Esophagus (tissue), 2 donors: ENCODE measurements around the gene SLC39A7. TPM values are rescaled to one million over a fixed set of nuclear protein-coding genes. Genes with fewer than 3 reads are reported as not detected.
"Not testable (repeated sequence)": the region's sequence is repeated elsewhere in the genome, so short reads cannot be mapped to it uniquely, and the experiment has no call there.

Source experiments
- H3K27ac ChIP-seq, 2 donors: one replicate each; pipeline ENCODE4 v1.5.1; 2013; ENCODE audit warnings: low read depth in 2 of 2, mild to moderate bottlenecking in 2 of 2, inconsistent platforms in 1 of 2, low read length in 1 of 2, moderate library complexity in 1 of 2
- H3K27me3 ChIP-seq, 2 donors: one replicate each; pipeline ENCODE4 v1.6.1; 2013; ENCODE audit warnings: low read length in 2 of 2, control low read depth in 1 of 2, mild to moderate bottlenecking in 1 of 2; ENCODE audit not compliant: insufficient read depth in 2 of 2, control insufficient read depth in 1 of 2
- H3K36me3 ChIP-seq, 2 donors: one replicate each; pipeline ENCODE4 v1.6.1; 2013; ENCODE audit warnings: low read length in 1 of 2; ENCODE audit not compliant: control insufficient read depth in 2 of 2, insufficient read depth in 2 of 2
- H3K4me1 ChIP-seq, 2 donors: one replicate each; pipeline ENCODE4 v1.6.1; 2013; ENCODE audit warnings: low read length in 1 of 2; ENCODE audit not compliant: control insufficient read depth in 2 of 2, insufficient read depth in 2 of 2
- H3K4me3 ChIP-seq, 2 donors: one replicate each; pipeline ENCODE4 v1.5.1; 2013; ENCODE audit warnings: low read length in 2 of 2, mild to moderate bottlenecking in 2 of 2, low read depth in 1 of 2, moderate library complexity in 1 of 2
- H3K9me3 ChIP-seq, 2 donors: one replicate each; pipeline ENCODE4 v1.6.1; 2013; ENCODE audit warnings: mild to moderate bottlenecking in 2 of 2, low read depth in 1 of 2, low read length in 1 of 2, moderate library complexity in 1 of 2; ENCODE audit not compliant: control insufficient read depth in 2 of 2, insufficient read depth in 1 of 2
- WGBS, 2 donors: extraction: QIAGEN DNeasy Blood & Tissue Kit; methylation state at CpG; one replicate each; pipeline ENCODE4 v1.1.7; 2013; 5-methylcytosine and 5-hydroxymethylcytosine counted together
- polyA plus RNA-seq, 2 donors: library from polyadenylated mRNA; stranded (reverse); fragments of 200-250 nt; gene quantifications; one replicate each; pipeline ENCODE4 v1.2.3, GENCODE V29; 2013
- donor health status: healthy with polysubstance abuse.
- donor health status: Bipolar disorder and iron deficiency.

The SLC39A7 gene
- polyA plus RNA-seq, 2 donors, result 22.8 to 57.3 TPM

DNA sequence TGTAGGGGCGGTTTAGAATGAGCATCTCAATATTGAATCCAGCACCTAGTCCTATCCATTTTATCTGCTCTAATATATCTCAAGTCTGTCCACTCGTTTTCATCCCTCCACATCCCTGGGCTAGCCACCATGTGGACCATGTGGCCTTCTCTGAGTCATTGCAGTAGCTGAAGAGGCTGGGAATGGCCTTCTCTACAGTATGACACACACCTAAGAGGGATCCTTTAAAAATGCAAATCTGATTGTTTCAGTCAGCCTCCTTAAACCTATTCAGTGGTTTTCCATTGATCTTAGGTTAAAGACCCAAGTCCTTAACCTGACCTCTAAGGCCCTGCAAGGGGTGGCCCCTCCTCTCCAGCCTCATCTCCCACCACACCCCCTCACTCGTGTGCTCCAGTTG, 17.0 kb downstream of the SLC39A7 start:
- WGBS, 2 donors, result 69 to 72% methylated on average over 3 of the region's 3 CpGs
- no peaks in the 10 kb centered on the region for H3K36me3 ChIP-seq
- no peak overlapping the region for H3K4me3 ChIP-seq

DNA sequence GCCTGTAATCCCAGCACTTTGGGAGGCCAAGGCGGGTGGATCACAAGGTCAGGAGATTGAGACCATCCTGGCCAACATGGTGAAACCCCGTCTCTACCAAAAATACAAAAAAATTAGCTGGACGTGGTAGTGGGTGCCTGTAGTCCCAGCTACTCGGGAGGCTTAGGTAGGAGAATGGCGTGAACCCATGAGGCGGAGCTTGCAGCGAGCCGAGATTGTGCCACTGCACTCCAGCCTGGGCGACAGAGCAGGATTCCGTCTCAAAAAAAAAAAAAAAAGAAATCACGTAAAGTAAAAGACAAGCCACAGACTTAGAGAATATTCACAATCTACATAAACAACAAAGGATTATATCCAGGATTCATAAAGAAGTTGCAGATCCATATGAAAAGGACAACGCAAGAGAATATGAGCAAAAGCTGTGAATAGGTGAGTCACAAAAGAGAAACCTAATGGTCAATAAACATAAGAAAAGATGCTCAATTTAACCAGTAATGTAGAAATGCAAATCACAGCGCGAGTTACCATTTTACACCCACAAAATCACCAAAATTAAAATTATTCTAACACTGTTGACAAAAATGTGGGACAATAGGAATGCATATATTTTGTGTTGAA, 25.9 kb downstream of the SLC39A7 start:
- H3K9me3 ChIP-seq, H3K27me3 ChIP-seq, H3K4me1 ChIP-seq, H3K4me3 ChIP-seq, H3K27ac ChIP-seq, H3K36me3 ChIP-seq: not testable (repeated sequence)
- 49 to 50% methylated on average over 14 of the region's 14 CpGs for WGBS, 2 donors

More for the DNA sequence above, 17.0 kb downstream of the SLC39A7 start:
- no peaks in the 10 kb centered on the region for H3K9me3 ChIP-seq
- peaks cover 0 to 6% of the 10 kb centered on the region in 2 donors for H3K4me1 ChIP-seq
- H3K27me3 ChIP-seq, result no peaks in the 10 kb centered on the region
- no peak overlapping the region for H3K27ac ChIP-seq

DNA sequence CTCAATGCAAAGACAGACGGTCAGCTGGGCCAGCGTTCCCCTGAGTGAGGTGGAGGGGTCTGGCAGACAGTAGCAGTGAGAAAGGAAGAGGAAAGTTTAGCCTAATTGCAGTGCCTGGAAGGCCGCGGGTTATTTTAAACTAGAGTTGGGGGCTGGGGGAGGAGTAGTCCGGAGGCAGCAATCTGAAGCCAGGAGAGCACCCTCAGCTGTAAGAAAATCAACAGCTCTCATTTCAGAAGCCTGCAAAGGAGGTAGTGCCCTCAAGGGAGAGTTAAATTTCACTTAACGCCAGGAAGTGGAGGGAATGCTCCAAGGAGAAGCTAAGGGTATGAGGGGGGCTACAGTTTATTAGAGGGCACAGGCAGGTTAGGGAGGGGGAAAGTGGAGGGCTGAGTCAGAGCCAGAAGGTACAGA, 34.6 kb downstream of the SLC39A7 start:
- 24 to 31% methylated on average over 6 of the region's 6 CpGs for WGBS, 2 donors
- peaks cover 0 to 2% of the 10 kb centered on the region in 2 donors for H3K27me3 ChIP-seq

DNA sequence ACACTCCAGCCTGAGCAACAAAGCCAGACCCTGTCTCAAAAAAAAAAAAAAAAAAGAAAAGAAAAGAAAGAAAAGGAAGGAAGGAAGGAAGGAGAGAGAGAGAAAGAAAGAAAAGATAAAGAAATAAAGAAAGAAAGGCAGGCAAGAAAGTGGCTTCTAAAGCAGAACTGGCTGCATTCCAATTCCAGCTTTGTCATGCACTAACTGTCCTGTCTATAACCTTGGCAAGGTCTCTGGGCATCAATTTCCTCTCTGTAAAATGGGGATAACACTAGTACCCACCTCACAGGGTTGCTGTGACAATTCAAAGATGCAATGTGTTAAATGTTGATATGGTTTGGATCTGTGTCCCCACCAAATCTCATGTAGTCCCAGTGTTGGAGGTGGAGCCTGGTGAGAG, 35.7 kb downstream of the SLC39A7 start:
- Histone ChIP-seq H3K4me3 (no peak overlapping the region), H3K4me1 (no peaks in the 10 kb centered on the region), H3K36me3 (no peaks in the 10 kb centered on the region), H3K9me3 (peaks cover 0 to 3% of the 10 kb centered on the region in 2 donors), H3K27ac (no peak overlapping the region), H3K27me3 (no peaks in the 10 kb centered on the region)

More for the DNA sequence above, 34.6 kb downstream of the SLC39A7 start:
- Histone ChIP-seq H3K27ac (no peak overlapping the region), H3K4me1 (no peaks in the 10 kb centered on the region), H3K9me3 (peaks cover 0 to 3% of the 10 kb centered on the region in 2 donors), H3K36me3 (no peaks in the 10 kb centered on the region), H3K4me3 (no peak overlapping the region)

DNA sequence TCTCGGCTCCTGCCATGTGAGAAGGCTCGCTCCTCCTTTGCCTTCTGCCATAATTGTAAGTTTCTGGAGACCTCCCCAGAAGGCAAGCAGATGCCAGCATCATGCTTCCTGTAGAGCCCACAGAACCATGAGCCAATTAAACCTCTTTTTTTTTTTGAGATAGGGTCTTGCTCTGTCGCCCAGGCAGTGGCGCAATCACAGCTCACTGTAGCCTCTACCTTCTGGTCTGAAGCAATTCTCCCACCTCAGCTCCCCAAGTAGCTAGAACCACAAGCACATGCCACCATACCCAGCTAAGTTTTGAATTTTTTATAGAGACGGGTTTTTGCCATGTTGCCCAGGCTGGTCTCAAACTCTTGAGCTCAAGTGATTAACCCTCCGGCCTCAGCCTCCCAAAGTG, 36.2 kb downstream of the SLC39A7 start:
- H3K36me3 ChIP-seq, result no peaks in the 10 kb centered on the region
- no peaks in the 10 kb centered on the region for H3K27me3 ChIP-seq
- H3K4me1 ChIP-seq, result no peaks in the 10 kb centered on the region
- 86 to 92% methylated on average over 6 of the region's 6 CpGs for WGBS, 2 donors
- no peak overlapping the region for H3K27ac ChIP-seq
- no peak overlapping the region for H3K4me3 ChIP-seq
- peaks cover 0 to 3% of the 10 kb centered on the region in 2 donors for H3K9me3 ChIP-seq

DNA sequence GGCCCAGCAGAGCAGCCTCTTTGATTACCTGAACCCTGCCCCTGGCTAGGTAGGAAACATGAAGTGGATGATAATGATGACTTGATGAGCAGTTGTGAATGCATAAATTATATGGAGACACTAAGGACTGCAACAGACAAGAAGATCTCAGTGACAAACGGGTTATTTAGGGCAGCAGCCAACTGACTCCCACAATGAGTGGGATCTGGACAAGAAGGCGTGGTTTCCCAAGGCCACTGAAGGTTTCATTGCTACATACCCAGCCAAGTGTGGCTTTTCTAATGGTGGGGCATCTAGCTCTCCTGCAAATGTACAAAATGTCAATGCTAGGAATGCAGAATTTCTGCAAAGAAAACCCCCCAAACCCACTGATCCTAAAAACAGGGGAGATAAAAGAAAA, 37.1 kb downstream of the SLC39A7 start:
- H3K36me3 ChIP-seq, result no peaks in the 10 kb centered on the region
- H3K27ac ChIP-seq, result no peak overlapping the region
- no peaks in the 10 kb centered on the region for H3K4me1 ChIP-seq
- H3K4me3 ChIP-seq, result no peak overlapping the region
- H3K9me3 ChIP-seq, result peaks cover 0 to 3% of the 10 kb centered on the region in 2 donors
- 61 to 68% methylated on average over 2 of the region's 2 CpGs for WGBS, 2 donors
- no peaks in the 10 kb centered on the region for H3K27me3 ChIP-seq

DNA sequence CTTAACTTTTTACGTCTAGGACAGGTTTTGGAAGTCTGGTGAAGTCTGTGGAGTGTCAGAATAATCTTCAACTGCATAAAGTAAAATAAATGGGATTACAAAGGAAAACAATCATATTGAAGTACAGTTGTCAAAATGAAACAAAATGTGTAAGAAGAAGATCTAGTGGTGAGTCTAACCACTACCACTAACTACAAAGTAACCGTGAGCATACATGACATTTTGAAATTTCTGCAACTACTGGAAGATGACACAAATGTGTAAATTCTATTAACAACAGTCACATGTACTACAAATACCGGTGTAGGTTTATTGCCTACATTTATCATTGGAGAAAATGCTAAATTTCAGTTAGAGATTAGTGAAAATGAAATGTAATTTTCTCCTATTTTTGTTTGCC, 41.3 kb downstream of the SLC39A7 start:
- H3K27me3 ChIP-seq, result no peaks in the 10 kb centered on the region
- 58 to 60% methylated on average over 3 of the region's 3 CpGs for WGBS, 2 donors
- no peaks in the 10 kb centered on the region for H3K4me1 ChIP-seq
- H3K4me3 ChIP-seq, result no peak overlapping the region
- no peaks in the 10 kb centered on the region for H3K36me3 ChIP-seq
- H3K27ac ChIP-seq, result no peak overlapping the region
- no peaks in the 10 kb centered on the region for H3K9me3 ChIP-seq

DNA sequence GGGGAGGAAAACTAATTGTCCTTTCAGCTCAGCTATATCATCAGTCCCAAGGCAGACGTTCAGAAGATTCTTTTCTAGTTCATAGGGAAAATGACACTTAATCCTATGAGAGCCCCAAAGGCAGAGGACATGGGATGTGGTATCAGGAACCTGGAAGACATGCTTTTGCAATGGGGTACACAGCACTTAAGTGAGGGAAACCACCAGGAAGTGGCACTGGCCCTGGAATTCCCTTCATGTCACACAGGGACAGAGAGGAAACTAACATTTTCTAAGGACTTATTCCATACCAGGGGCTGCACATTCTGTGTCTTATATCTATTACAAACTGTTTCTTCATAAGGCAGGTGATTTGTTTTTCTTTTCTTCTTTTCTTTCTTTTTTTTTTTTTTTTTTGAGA, 42.8 kb downstream of the SLC39A7 start:
- no peak overlapping the region for H3K27ac ChIP-seq
- WGBS, 2 donors, result 28 to 34% methylated on average over 1 of the region's 1 CpG

DNA sequence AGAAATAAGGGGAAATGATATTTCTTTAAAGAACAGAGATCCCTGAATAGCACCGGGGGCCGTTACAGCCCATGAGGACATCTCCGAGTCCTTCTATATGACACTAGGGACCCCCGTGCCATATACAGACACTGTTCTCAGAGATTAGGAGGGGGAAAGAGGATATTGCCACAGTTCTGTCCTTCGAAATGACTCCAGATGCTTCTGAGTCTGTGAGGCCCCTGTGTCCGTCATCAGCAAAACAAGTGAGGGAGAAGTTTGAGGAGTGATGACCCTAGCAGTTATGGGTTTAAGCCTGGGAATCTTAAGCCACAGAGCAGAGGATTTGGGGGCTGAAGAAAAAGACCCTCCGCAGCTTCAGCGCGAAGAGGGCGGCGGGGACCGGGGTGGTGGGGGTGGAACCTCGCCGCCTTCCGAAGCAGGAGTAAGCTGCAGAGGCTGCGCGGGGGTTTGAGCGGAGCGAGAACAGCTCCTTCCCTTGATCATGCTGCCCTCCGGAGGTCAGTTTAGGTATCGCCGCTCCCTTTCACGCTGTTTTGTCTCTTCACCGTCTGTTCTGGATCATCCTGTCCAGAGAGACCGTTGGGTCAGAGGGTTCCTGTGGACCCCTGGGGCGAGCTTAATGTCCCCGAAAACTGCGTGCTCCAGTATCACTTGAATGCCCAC, 47.4 kb downstream of the SLC39A7 start:
- peak overlapping the region; percentile 85 to 97 for H3K27ac ChIP-seq
- H3K4me3 ChIP-seq, result peak overlapping the region; percentile 35 to 51
- no peaks in the 10 kb centered on the region for H3K27me3 ChIP-seq
- H3K9me3 ChIP-seq, result no peaks in the 10 kb centered on the region
- peaks cover 0 to 4% of the 10 kb centered on the region in 2 donors for H3K36me3 ChIP-seq
- WGBS, 2 donors, result 2% methylated on average over 28 of the region's 28 CpGs
- peaks cover 7 to 12% of the 10 kb centered on the region in 2 donors for H3K4me1 ChIP-seq

More for the DNA sequence above, 42.8 kb downstream of the SLC39A7 start:
- Histone ChIP-seq H3K4me1 (no peaks in the 10 kb centered on the region), H3K36me3 (no peaks in the 10 kb centered on the region), H3K9me3 (no peaks in the 10 kb centered on the region), H3K27me3 (no peaks in the 10 kb centered on the region), H3K4me3 (no peak overlapping the region)

DNA sequence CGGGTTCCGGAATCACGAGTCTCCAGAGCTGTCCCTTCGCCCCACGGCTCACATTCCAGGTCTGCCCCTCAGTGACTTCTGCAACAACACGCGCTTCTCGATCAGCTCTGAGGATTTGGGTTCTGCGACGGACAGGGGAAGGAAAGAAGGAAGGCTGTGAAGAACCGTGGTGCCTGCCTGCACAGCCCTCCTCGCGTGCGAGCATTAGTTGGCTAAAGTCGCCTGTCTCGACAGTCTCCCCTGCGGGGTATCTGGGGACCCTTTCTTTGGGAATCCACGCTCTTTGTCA, 47.9 kb downstream of the SLC39A7 start:
- no peaks in the 10 kb centered on the region for H3K9me3 ChIP-seq
- 0 to 1% methylated on average over 18 of the region's 18 CpGs for WGBS, 2 donors
- H3K36me3 ChIP-seq, result peaks cover 0 to 4% of the 10 kb centered on the region in 2 donors
- peak overlapping the region; percentile 35 to 51 for H3K4me3 ChIP-seq
- no peaks in the 10 kb centered on the region for H3K27me3 ChIP-seq
- peaks cover 7 to 12% of the 10 kb centered on the region in 2 donors for H3K4me1 ChIP-seq
- peak overlapping the region; percentile 85 to 97 for H3K27ac ChIP-seq
